OCI-LY3 (cell line): ENCODE results near the gene ANKS1A.

ENCODE experiments used
- H2AFZ ChIP-seq: fragments of 200-600, 300-600 bp; shearing (Covaris generic); 2 replicates; pipeline ENCODE4 v1.6.0; 2014; ENCODE audit warnings: antibody characterized with exemption, low read depth, low read length
- H3K27ac ChIP-seq: fragments of 200-600, 300-600 bp; sonication (generic); 2 replicates; pipeline ENCODE4 v1.5.1; 2014; ENCODE audit warnings: mild to moderate bottlenecking, low read length, moderate library complexity, mixed read lengths
- H3K27me3 ChIP-seq: fragments of 200-600, 300-600 bp; sonication (generic); 2 replicates; pipeline ENCODE4 v1.6.1; 2014; ENCODE audit warnings: low read depth, low read length, mixed read lengths
- H3K36me3 ChIP-seq: fragments of 200-600, 300-600 bp; sonication (generic); replicated peaks from 2 replicates; pipeline ENCODE3; 2014; ENCODE audit warnings: low read depth, low read length, mixed read lengths
- H3K4me1 ChIP-seq: fragments of 300-600, 200-600 bp; sonication (generic); 2 replicates; pipeline ENCODE4 v1.6.1; 2014; ENCODE audit warnings: low read length, mixed read lengths
- H3K4me2 ChIP-seq: fragments of 200-600, 300-600 bp; sonication (generic); 2 replicates; pipeline ENCODE4 v1.6.1; 2014; ENCODE audit warnings: low read length, mixed read lengths
- H3K4me3 ChIP-seq: fragments of 300-600, 200-600 bp; sonication (generic); 2 replicates; pipeline ENCODE4 v1.5.1; 2014; ENCODE audit warnings: antibody characterized with exemption, mild to moderate bottlenecking, low read length, moderate library complexity
- H3K79me2 ChIP-seq: fragments of 300-600, 200-600 bp; shearing (Covaris generic); 2 replicates; pipeline ENCODE4 v1.6.1; 2014; ENCODE audit warnings: mild to moderate bottlenecking, low read length, mixed read lengths
- H3K9ac ChIP-seq: fragments of 300-600, 200-600 bp; shearing (Covaris generic); 2 replicates; pipeline ENCODE4 v1.6.0; 2014; ENCODE audit warnings: mild to moderate bottlenecking, low read length, moderate library complexity
- H3K9me3 ChIP-seq: fragments of 200-600, 300-600 bp; shearing (Covaris generic); 2 replicates; pipeline ENCODE4 v1.6.1; 2014; ENCODE audit warnings: low read length, mixed read lengths; ENCODE audit not compliant: insufficient read depth
- H4K20me1 ChIP-seq: fragments of 200-600, 300-600 bp; sonication (generic); 2 replicates; pipeline ENCODE4 v1.6.1; 2016; ENCODE audit warnings: low read length, mixed read lengths; ENCODE audit not compliant: insufficient read depth
- CTCF ChIP-seq: fragments of 200-600, 300-600 bp; sonication (generic); IDR thresholded peaks from 2 replicates; pipeline ENCODE4 v1.5.1; 2014; ENCODE audit warnings: antibody characterized with exemption, low read length, low read depth
- EZH2phosphoT487 ChIP-seq: fragments of 200-600 bp; shearing (Covaris generic); IDR thresholded peaks from 2 replicates; pipeline ENCODE4 v1.6.1; 2018; ENCODE audit warnings: antibody characterized with exemption, mixed run types, low read depth

ANKS1A gene

DNA sequence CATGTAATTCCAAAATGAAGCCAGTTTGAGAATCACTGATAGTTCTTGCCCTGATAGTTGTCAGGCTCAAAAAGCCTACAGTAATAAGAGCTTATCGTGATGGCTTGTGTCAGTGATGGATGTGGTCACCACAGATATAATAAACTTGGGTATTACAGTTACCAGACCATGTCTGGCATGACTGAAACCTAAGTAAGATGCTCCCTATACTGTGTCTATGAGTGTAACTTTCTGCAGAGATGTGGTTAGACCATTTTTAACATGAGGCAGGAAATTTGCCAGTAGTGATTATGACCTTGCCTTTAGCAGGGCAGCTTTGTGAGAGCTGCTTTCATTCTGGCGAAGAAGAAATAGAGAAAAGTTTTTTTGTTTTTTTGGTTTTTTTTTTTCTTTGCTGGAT is 90.2 kb downstream of the ANKS1A start:
- peaks cover 5% of the 10 kb centered on the region for H3K36me3 ChIP-seq
- H3K4me2 ChIP-seq = no peak overlapping the region
- no peak overlapping the region for H3K4me3 ChIP-seq
- H3K27ac ChIP-seq = no peak overlapping the region
- no peaks in the 10 kb centered on the region for H3K79me2 ChIP-seq
- no peak overlapping the region for H3K9ac ChIP-seq
- H3K4me1 ChIP-seq = peaks cover 19% of the 10 kb centered on the region
- no peaks in the 10 kb centered on the region for H3K27me3 ChIP-seq
- TF ChIP-seq CTCF = no peak
- TF ChIP-seq EZH2phosphoT487 = no peak
- no peak overlapping the region for H2AFZ ChIP-seq
- no peaks in the 10 kb centered on the region for H3K9me3 ChIP-seq
- no peaks in the 10 kb centered on the region for H4K20me1 ChIP-seq

- H3K79me2 ChIP-seq = no peaks in the 10 kb centered on the region
- no peak overlapping the region for H3K9ac ChIP-seq
- TF ChIP-seq CTCF = no peak
- TF ChIP-seq EZH2phosphoT487 = no peak
- no peak overlapping the region for H3K4me2 ChIP-seq
- peaks cover 27% of the 10 kb centered on the region for H3K4me1 ChIP-seq
- no peak overlapping the region for H3K27ac ChIP-seq
- H3K36me3 ChIP-seq = peaks cover 5% of the 10 kb centered on the region
- H3K27me3 ChIP-seq = no peaks in the 10 kb centered on the region
- H4K20me1 ChIP-seq = no peaks in the 10 kb centered on the region
- H3K4me3 ChIP-seq = no peak overlapping the region
- H2AFZ ChIP-seq = no peak overlapping the region
- H3K9me3 ChIP-seq = no peaks in the 10 kb centered on the region
These were observed 90.9 kb downstream of the ANKS1A start for GRCh38 chr6:34979994-34980393.

GRCh38 chr6:34981366-34981765 is 92.3 kb downstream of the ANKS1A start:
- H4K20me1 ChIP-seq = no peaks in the 10 kb centered on the region
- no peaks in the 10 kb centered on the region for H3K9me3 ChIP-seq
- TF ChIP-seq EZH2phosphoT487 (no peak), CTCF (no peak)
- H3K79me2 ChIP-seq = no peaks in the 10 kb centered on the region
- H3K27me3 ChIP-seq = no peaks in the 10 kb centered on the region
- H3K9ac ChIP-seq = no peak overlapping the region
- H2AFZ ChIP-seq = no peak overlapping the region
- H3K4me1 ChIP-seq = peaks cover 32% of the 10 kb centered on the region
- peaks cover 5% of the 10 kb centered on the region for H3K36me3 ChIP-seq
- no peak overlapping the region for H3K27ac ChIP-seq
- no peak overlapping the region for H3K4me3 ChIP-seq
- no peak overlapping the region for H3K4me2 ChIP-seq

DNA sequence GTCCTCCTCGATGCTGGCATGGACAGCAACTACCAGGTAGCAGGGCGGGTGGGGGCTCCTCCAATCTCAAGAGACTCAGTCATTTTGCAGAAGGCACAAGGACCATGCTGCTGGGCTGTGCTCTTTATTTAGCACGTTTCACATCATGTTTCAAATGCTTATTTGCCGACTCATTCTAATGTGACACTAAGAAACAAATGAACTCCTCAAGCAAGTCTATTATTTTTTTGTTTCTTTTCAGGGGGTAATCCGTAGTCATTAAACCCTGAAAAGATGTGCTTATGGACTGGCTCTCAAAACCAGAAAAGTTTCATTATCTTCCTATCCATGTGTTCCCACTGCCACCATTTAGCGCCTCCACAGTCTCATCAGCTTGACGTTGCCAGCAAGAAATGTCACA is 92.9 kb downstream of the ANKS1A start:
- no peaks in the 10 kb centered on the region for H3K79me2 ChIP-seq
- H3K9ac ChIP-seq = no peak overlapping the region
- H3K36me3 ChIP-seq = peaks cover 5% of the 10 kb centered on the region
- no peak overlapping the region for H3K27ac ChIP-seq
- 0 out of 2 replicates have a peak overlapping the region, but pooled peaks have one; percentile 46 for H2AFZ ChIP-seq
- no peaks in the 10 kb centered on the region for H3K27me3 ChIP-seq
- H3K9me3 ChIP-seq = no peaks in the 10 kb centered on the region
- TF ChIP-seq EZH2phosphoT487 = no peak
- no peak for TF ChIP-seq CTCF
- peak overlapping the region; percentile 58 for H3K4me2 ChIP-seq
- no peak overlapping the region for H3K4me3 ChIP-seq
- peaks cover 31% of the 10 kb centered on the region for H3K4me1 ChIP-seq
- no peaks in the 10 kb centered on the region for H4K20me1 ChIP-seq
